ENCODE data around the gene COL13A1. TPM values are rescaled to one million over a fixed set of nuclear protein-coding genes. Genes with fewer than 3 reads are reported as not detected.

The COL13A1 gene
- total RNA-seq, 1 donor from 2014 or later: 25.6 TPM

GRCh38 chr10:69873135-69873639 is 71.5 kb downstream of the COL13A1 start:
- Mint-ChIP-seq H3K4me1 (ENCODE audit: low read depth) (no peaks in the 10 kb centered on the region), H3K27ac (ENCODE audit: unreplicated experiment) (no peak overlapping the region), H3K9me3 (ENCODE audit: low read depth) (no peaks in the 10 kb centered on the region), H3K36me3 (ENCODE audit: low read depth) (peaks cover 9% of the 10 kb centered on the region), H3K27me3 (ENCODE audit: low read depth) (no peaks in the 10 kb centered on the region), H3K4me3 (ENCODE audit: unreplicated experiment) (no peak overlapping the region)
- no peak for TF ChIP-seq CTCF (IDR thresholded peaks at IDR 0.05)
- no peak for DNase-seq (ENCODE audit: low spot score)

DNA sequence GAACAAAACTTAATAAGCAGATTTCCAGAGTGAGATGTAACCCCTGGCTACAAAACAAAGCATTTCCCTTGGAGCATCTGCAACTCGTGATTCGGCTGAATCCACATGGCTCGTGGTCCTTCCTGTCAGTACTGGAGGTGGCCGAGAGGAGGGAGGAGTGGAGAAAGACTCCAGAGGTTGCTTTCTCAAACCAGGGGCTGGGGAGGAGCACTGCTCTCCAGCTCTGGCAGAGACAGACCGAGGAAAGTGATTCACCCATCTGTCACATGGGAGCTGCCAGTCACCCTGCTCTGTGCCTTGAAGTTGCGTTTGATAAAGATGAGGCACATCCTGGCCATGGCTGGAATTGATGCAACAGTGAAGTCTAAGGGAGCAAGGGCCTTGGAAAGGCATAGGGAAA is 72.7 kb downstream of the COL13A1 start:
- H3K27me3 Mint-ChIP-seq (ENCODE audit: low read depth): no peaks in the 10 kb centered on the region

DNA sequence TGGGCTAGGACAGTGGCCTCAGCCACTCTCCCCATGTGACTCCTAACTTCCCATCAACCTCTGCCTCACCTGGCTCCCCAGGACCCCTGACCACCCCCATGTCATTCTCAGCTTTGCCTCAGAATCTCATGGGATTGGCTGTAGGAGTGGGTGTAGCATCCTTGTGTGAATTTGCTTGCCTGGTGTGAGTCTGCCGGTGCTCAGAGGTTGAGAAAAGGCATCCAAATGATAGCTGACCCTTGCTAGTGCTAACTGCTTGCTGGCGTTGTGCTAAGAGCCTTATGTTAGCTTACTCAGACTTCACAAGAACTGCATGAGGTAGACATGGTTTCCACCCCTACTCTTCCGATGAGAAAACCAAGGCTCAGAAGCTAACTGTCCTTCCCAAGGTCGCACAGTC is 74.2 kb downstream of the COL13A1 start:
- no peak for DNase-seq (ENCODE audit: low spot score)
- peaks cover 11% of the 10 kb centered on the region for H3K36me3 Mint-ChIP-seq (ENCODE audit: low read depth)
- H3K4me3 Mint-ChIP-seq (ENCODE audit: unreplicated experiment): no peak overlapping the region
- H3K4me1 Mint-ChIP-seq (ENCODE audit: low read depth): peaks cover 8% of the 10 kb centered on the region
- H3K9me3 Mint-ChIP-seq (ENCODE audit: low read depth): no peaks in the 10 kb centered on the region
- H3K27ac Mint-ChIP-seq (ENCODE audit: unreplicated experiment): no peak overlapping the region
- peaks cover 2% of the 10 kb centered on the region for H3K27me3 Mint-ChIP-seq (ENCODE audit: low read depth)
- TF ChIP-seq CTCF (IDR thresholded peaks at IDR 0.05): no peak

More for the DNA sequence above, 72.7 kb downstream of the COL13A1 start:
- DNase-seq (ENCODE audit: low spot score): no peak
- H3K9me3 Mint-ChIP-seq (ENCODE audit: low read depth): no peaks in the 10 kb centered on the region
- H3K36me3 Mint-ChIP-seq (ENCODE audit: low read depth): peaks cover 12% of the 10 kb centered on the region
- no peak overlapping the region for H3K27ac Mint-ChIP-seq (ENCODE audit: unreplicated experiment)
- TF ChIP-seq CTCF (IDR thresholded peaks at IDR 0.05): no peak
- no peaks in the 10 kb centered on the region for H3K4me1 Mint-ChIP-seq (ENCODE audit: low read depth)
- no peak overlapping the region for H3K4me3 Mint-ChIP-seq (ENCODE audit: unreplicated experiment)

DNA sequence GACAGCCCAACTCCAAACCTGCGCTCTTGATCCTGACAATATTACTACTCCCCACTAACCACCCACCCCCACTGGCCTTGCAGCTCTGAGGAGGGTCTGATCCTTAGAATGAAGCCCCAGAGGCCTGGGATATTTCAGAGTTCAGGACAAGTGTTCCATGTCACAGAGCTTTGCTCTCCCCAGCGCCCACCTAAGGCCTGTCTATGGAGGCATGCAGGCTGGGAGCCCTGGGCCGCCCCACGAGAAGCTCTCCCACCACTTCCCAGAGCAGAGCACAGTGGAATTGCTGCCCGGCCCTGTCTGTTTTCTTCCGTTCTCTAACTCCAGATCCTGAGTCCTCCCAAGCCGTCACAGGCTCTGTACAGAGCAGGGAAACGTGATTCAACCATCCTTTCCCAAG is 74.6 kb downstream of the COL13A1 start:
- H3K9me3 Mint-ChIP-seq (ENCODE audit: low read depth): no peaks in the 10 kb centered on the region
- peaks cover 2% of the 10 kb centered on the region for H3K27me3 Mint-ChIP-seq (ENCODE audit: low read depth)
- H3K4me3 Mint-ChIP-seq (ENCODE audit: unreplicated experiment): no peak overlapping the region
- H3K27ac Mint-ChIP-seq (ENCODE audit: unreplicated experiment): no peak overlapping the region
- H3K4me1 Mint-ChIP-seq (ENCODE audit: low read depth): peaks cover 8% of the 10 kb centered on the region
- DNase-seq (ENCODE audit: low spot score): no peak
- H3K36me3 Mint-ChIP-seq (ENCODE audit: low read depth): peaks cover 10% of the 10 kb centered on the region
- TF ChIP-seq CTCF (IDR thresholded peaks at IDR 0.05): no peak

- Mint-ChIP-seq H3K36me3 (ENCODE audit: low read depth) (peaks cover 10% of the 10 kb centered on the region), H3K9me3 (ENCODE audit: low read depth) (no peaks in the 10 kb centered on the region), H3K27ac (ENCODE audit: unreplicated experiment) (no peak overlapping the region), H3K27me3 (ENCODE audit: low read depth) (peaks cover 2% of the 10 kb centered on the region), H3K4me3 (ENCODE audit: unreplicated experiment) (no peak overlapping the region), H3K4me1 (ENCODE audit: low read depth) (peaks cover 8% of the 10 kb centered on the region)
- TF ChIP-seq CTCF (IDR thresholded peaks at IDR 0.05): no peak
- DNase-seq (ENCODE audit: low spot score): no peak
Observed at GRCh38 chr10:69876931-69877330, 75.2 kb downstream of the COL13A1 start.

Measured in chondrocyte (in vitro differentiated cells).